ENCODE measurements around the gene TARBP2. TPM values are rescaled to one million over a fixed set of nuclear protein-coding genes. Genes with fewer than 3 reads are reported as not detected.

The TARBP2 gene
- total RNA-seq, 1 experiment from 2014 or later, result 74.0 TPM

GRCh38 chr12:53538209-53538689, 37.2 kb downstream of the TARBP2 start:
- TF ChIP-seq ATF2 (CRISPR knock-in tag; IDR thresholded peaks at IDR 0.05; ENCODE audit: borderline replicate concordance, low read depth) (no peak), FOXK1 (CRISPR knock-in tag; IDR thresholded peaks at IDR 0.05) (no peak), ZNF232 (CRISPR knock-in tag; IDR thresholded peaks at IDR 0.05) (no peak), GABPB1 (CRISPR knock-in tag; IDR thresholded peaks at IDR 0.05) (peak; percentile 96), JAZF1 (CRISPR knock-in tag; IDR thresholded peaks at IDR 0.05) (no peak)
- no peak for ATAC-seq
- H3K27me3 Mint-ChIP-seq (ENCODE audit: low read depth), result no peaks in the 10 kb centered on the region
- no peaks in the 10 kb centered on the region for H3K9me3 Mint-ChIP-seq
- POLR2A ChIA-PET, result no interaction called here
- no peak overlapping the region for H3K27ac Mint-ChIP-seq
- no peaks in the 10 kb centered on the region for H3K4me1 Mint-ChIP-seq
- CTCF ChIA-PET, result interaction anchor here (1.3 to 1.5 kb wide), 3 partner anchors 29 to 219 kb away, joined by 3 to 5 read pairs (median 3); no protein-coding TSS in a partner anchor
- no peak for DNase-seq (ENCODE audit: low spot score)
- H3K36me3 Mint-ChIP-seq, result peaks cover 18% of the 10 kb centered on the region
- no peak overlapping the region for H3K4me3 Mint-ChIP-seq

DNA sequence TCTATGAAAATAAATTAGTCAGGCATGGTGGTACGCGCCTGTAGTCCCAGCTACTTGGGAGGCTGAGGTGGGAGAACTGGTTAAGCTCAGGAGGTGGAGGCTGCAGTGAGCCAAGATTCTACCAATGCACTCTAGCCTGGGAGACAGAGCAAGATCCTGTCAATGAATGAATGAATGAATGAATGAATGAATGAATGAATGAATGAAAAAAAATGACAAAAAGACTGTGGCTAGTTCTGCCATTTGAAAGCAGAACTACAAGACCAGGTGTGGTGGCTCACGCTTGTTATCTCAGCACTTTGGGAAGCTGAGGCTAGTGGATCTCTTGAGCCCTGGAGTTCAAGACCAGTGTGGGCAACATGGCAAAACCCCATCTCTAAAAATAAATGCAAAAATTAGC, 38.4 kb downstream of the TARBP2 start:
- no peak overlapping the region for H3K4me3 Mint-ChIP-seq
- no peaks in the 10 kb centered on the region for H3K27me3 Mint-ChIP-seq (ENCODE audit: low read depth)
- ATAC-seq (no peak), DNase-seq (ENCODE audit: low spot score) (no peak)
- no peaks in the 10 kb centered on the region for H3K9me3 Mint-ChIP-seq
- H3K4me1 Mint-ChIP-seq, result peaks cover 8% of the 10 kb centered on the region
- peaks cover 15% of the 10 kb centered on the region for H3K36me3 Mint-ChIP-seq
- ChIA-PET CTCF (interaction anchor here (1.3 to 1.5 kb wide), 3 partner anchors 31 to 218 kb away, joined by 3 to 5 read pairs (median 3); no protein-coding TSS in a partner anchor), POLR2A (no interaction called here)
- H3K27ac Mint-ChIP-seq, result no peak overlapping the region
- no peak for TF ChIP-seq SMAD3 (CRISPR knock-in tag; IDR thresholded peaks at IDR 0.05; ENCODE audit: borderline replicate concordance)
- no peak for TF ChIP-seq SMAD4 (CRISPR knock-in tag; IDR thresholded peaks at IDR 0.05)
- TF ChIP-seq NFATC4 (CRISPR knock-in tag; IDR thresholded peaks at IDR 0.05), result no peak
- no peak for TF ChIP-seq AR (CRISPR knock-in tag; IDR thresholded peaks at IDR 0.05)
- TF ChIP-seq, protein P1, sequence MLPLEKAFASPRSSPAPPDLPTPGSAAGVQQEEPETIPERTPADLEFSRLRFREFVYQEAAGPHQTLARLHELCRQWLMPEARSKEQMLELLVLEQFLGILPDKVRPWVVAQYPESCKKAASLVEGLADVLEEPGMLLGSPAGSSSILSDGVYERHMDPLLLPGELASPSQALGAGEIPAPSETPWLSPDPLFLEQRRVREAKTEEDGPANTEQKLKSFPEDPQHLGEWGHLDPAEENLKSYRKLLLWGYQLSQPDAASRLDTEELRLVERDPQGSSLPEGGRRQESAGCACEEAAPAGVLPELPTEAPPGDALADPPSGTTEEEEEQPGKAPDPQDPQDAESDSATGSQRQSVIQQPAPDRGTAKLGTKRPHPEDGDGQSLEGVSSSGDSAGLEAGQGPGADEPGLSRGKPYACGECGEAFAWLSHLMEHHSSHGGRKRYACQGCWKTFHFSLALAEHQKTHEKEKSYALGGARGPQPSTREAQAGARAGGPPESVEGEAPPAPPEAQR (CRISPR knock-in tag; IDR thresholded peaks at IDR 0.05), result no peak
- TF ChIP-seq ERG (CRISPR knock-in tag; IDR thresholded peaks at IDR 0.05), result no peak
- TF ChIP-seq, protein P2, sequence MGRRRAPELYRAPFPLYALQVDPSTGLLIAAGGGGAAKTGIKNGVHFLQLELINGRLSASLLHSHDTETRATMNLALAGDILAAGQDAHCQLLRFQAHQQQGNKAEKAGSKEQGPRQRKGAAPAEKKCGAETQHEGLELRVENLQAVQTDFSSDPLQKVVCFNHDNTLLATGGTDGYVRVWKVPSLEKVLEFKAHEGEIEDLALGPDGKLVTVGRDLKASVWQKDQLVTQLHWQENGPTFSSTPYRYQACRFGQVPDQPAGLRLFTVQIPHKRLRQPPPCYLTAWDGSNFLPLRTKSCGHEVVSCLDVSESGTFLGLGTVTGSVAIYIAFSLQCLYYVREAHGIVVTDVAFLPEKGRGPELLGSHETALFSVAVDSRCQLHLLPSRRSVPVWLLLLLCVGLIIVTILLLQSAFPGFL (CRISPR knock-in tag; IDR thresholded peaks at IDR 0.05; ENCODE audit: borderline replicate concordance), result no peak
- no peak for TF ChIP-seq ATF2 (CRISPR knock-in tag; IDR thresholded peaks at IDR 0.05; ENCODE audit: borderline replicate concordance, low read depth)
- no peak for TF ChIP-seq ATF6 (CRISPR knock-in tag; IDR thresholded peaks at IDR 0.05)
- no peak for TF ChIP-seq OVOL2 (CRISPR knock-in tag; IDR thresholded peaks at IDR 0.05; ENCODE audit: borderline replicate concordance)
- no peak for TF ChIP-seq E2F1 (CRISPR knock-in tag; IDR thresholded peaks at IDR 0.05)
- no peak for TF ChIP-seq ARID4B (CRISPR knock-in tag; IDR thresholded peaks at IDR 0.05; ENCODE audit: borderline replicate concordance)
